HEK293 (cell line): ENCODE results near the gene RNF121.

Experiments used
- EGR2 ChIP-seq: fragments of 450-650 bp; formaldehyde crosslinking; IDR thresholded peaks from 2 replicates; pipeline ENCODE4 v1.5.1; 2016; ENCODE audit warnings: low read depth, missing biosample characterization, missing genetic modification characterization
- GLI4 ChIP-seq: fragments of 450-650 bp; formaldehyde crosslinking; IDR thresholded peaks from 2 replicates; pipeline ENCODE4 v1.5.1; 2016; ENCODE audit warnings: missing biosample characterization, missing genetic modification characterization
- HOXD13 ChIP-seq: sonication (generic); formaldehyde crosslinking; IDR thresholded peaks from 2 replicates; pipeline ENCODE4 v1.8.0; 2022; ENCODE audit warnings: missing genetic modification reagents, borderline replicate concordance
- ZNF138 ChIP-seq: fragments of 450-650 bp; formaldehyde crosslinking; IDR thresholded peaks from 2 replicates; pipeline ENCODE4 v1.5.1; 2016; ENCODE audit warnings: missing biosample characterization, missing genetic modification characterization, borderline replicate concordance
- ZNF274 ChIP-seq, 2 experiments: fragments of 200-500 bp in 1 of 2; fragments of 450-650 bp in 1 of 2; sonication (Bioruptor generic) in 1 of 2; formaldehyde crosslinking in 1 of 2; IDR thresholded peaks; 2 replicates each; pipeline versions ENCODE4 v1.5.1 to v1.6.1; 2014 to 2016; ENCODE audit warnings: borderline replicate concordance in 1 of 2, inconsistent platforms in 1 of 2, low read length in 1 of 2, missing biosample characterization in 1 of 2, missing genetic modification characterization in 1 of 2
- ZNF311 ChIP-seq: fragments of 450-650 bp; formaldehyde crosslinking; IDR thresholded peaks from 2 replicates; pipeline ENCODE4 v1.5.1; 2017; ENCODE audit warnings: missing biosample characterization, missing genetic modification characterization, borderline replicate concordance
- TF ChIP-seq, protein P1 (sequence below): fragments of 450-650 bp; formaldehyde crosslinking; IDR thresholded peaks from 2 replicates; pipeline ENCODE4 v1.5.1; 2016; ENCODE audit warnings: missing biosample characterization, missing genetic modification characterization, borderline replicate concordance
- TF ChIP-seq, protein P2 (sequence below): fragments of 450-650 bp; formaldehyde crosslinking; IDR thresholded peaks from 2 replicates; pipeline ENCODE4 v1.5.1; 2016; ENCODE audit warnings: missing biosample characterization, missing genetic modification characterization

DNA sequence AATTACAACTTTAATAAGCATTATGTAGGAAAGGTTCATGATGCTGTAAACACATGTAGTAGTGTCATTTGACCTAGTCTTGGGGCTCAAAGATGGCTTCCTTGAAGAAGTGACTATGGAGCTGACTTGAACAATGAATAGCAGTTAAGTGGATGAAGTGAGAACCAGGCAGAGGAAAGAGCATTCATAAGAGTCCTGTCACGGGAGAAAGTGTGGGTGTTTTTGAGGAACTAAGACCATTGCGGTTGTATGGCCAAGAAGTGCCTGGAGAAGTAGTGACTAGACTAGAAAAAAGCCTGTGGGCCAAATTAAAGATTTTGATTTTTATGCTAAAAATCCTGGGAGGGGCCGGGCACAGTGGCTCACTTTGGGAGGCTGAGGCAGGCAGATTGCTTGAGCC lies 62.6 kb downstream of the RNF121 start:
- TF ChIP-seq, protein P1, sequence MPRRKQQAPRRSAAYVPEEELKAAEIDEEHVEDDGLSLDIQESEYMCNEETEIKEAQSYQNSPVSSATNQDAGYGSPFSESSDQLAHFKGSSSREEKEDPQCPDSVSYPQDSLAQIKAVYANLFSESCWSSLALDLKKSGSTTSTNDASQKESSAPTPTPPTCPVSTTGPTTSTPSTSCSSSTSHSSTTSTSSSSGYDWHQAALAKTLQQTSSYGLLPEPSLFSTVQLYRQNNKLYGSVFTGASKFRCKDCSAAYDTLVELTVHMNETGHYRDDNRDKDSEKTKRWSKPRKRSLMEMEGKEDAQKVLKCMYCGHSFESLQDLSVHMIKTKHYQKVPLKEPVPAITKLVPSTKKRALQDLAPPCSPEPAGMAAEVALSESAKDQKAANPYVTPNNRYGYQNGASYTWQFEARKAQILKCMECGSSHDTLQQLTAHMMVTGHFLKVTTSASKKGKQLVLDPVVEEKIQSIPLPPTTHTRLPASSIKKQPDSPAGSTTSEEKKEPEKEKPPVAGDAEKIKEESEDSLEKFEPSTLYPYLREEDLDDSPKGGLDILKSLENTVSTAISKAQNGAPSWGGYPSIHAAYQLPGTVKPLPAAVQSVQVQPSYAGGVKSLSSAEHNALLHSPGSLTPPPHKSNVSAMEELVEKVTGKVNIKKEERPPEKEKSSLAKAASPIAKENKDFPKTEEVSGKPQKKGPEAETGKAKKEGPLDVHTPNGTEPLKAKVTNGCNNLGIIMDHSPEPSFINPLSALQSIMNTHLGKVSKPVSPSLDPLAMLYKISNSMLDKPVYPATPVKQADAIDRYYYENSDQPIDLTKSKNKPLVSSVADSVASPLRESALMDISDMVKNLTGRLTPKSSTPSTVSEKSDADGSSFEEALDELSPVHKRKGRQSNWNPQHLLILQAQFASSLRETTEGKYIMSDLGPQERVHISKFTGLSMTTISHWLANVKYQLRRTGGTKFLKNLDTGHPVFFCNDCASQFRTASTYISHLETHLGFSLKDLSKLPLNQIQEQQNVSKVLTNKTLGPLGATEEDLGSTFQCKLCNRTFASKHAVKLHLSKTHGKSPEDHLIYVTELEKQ (tag by site-specific recombination): no peak
- TF ChIP-seq, protein P2, sequence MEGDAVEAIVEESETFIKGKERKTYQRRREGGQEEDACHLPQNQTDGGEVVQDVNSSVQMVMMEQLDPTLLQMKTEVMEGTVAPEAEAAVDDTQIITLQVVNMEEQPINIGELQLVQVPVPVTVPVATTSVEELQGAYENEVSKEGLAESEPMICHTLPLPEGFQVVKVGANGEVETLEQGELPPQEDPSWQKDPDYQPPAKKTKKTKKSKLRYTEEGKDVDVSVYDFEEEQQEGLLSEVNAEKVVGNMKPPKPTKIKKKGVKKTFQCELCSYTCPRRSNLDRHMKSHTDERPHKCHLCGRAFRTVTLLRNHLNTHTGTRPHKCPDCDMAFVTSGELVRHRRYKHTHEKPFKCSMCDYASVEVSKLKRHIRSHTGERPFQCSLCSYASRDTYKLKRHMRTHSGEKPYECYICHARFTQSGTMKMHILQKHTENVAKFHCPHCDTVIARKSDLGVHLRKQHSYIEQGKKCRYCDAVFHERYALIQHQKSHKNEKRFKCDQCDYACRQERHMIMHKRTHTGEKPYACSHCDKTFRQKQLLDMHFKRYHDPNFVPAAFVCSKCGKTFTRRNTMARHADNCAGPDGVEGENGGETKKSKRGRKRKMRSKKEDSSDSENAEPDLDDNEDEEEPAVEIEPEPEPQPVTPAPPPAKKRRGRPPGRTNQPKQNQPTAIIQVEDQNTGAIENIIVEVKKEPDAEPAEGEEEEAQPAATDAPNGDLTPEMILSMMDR (tag by site-specific recombination): no peak
- TF ChIP-seq ZNF311 (tag by site-specific recombination): no peak
- no peak for TF ChIP-seq HOXD13 (CRISPR knock-in tag)
- TF ChIP-seq GLI4 (tag by site-specific recombination): no peak
- TF ChIP-seq ZNF138: no peak
- TF ChIP-seq EGR2 (tag by site-specific recombination): no peak
- no peak for TF ChIP-seq ZNF274 (IDR thresholded peaks at IDR 0.05; ENCODE audit: low read length)
- no peak for TF ChIP-seq ZNF274 (tag by site-specific recombination; IDR thresholded peaks at IDR 0.05; ENCODE audit: borderline replicate concordance)
